ENCODE results near the gene PNMA8A. TPM values are rescaled to one million over a fixed set of nuclear protein-coding genes. Genes with fewer than 3 reads are reported as not detected.
A peak's percentile ranks its signal among the peaks of the same experiment; 100 is the strongest.
"Not testable (repeated sequence)": the region's sequence is repeated elsewhere in the genome, so short reads cannot be mapped to it uniquely, and the experiment has no call there.

PNMA8A gene
- polyA plus RNA-seq, 2 of the 4 experiments (the other 2 are of a cell fraction), result 11.2 to 15.4 TPM

DNA sequence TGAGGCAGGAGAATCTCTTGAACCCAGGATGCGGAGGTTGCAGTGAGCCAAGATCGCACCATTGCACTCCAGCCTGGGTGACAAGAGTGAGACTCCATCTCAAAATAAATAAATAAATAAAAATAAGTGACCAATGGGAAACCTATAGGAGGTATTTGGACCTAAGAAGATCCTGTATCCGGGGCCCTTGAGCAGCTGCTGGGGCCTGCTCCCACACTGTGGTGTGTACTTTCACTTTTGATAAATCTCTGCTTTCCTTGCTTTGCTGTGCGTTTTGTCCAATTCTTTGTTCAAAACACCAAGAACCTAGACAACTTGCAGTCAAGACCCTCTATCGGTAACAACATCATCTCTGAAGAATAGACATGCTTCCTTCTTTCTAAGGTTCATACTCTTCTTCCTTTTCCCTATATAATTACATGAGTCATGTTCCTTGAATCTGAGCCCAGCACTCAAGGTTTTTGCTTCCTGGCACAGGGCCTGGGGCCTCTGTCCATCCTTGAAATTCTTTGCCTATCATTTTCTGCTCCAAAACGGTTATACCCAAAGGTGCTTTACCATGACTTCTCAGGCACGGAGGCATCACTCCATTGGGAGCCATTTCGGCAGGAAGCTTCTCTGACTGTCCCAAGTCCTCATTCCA is 28.4 kb downstream of the PNMA8A start:
- H3K9me3 ChIP-seq, result no peaks in the 10 kb centered on the region
- ChIA-PET POLR2A (no interaction called here), CTCF (interaction anchor here (0.7 to 4.9 kb wide), 7 partner anchors 9 to 47 kb away, joined by 3 to 22 read pairs (median 4); no protein-coding TSS in a partner anchor)
- FAIRE-seq (peak; percentile 87), ATAC-seq (peak; percentile 83 to 90), DNase-seq (ENCODE audit: low read depth in 1 of 2, low spot score in 1 of 2) (peak; percentile 60 to 61)
- TF ChIP-seq, protein P1, sequence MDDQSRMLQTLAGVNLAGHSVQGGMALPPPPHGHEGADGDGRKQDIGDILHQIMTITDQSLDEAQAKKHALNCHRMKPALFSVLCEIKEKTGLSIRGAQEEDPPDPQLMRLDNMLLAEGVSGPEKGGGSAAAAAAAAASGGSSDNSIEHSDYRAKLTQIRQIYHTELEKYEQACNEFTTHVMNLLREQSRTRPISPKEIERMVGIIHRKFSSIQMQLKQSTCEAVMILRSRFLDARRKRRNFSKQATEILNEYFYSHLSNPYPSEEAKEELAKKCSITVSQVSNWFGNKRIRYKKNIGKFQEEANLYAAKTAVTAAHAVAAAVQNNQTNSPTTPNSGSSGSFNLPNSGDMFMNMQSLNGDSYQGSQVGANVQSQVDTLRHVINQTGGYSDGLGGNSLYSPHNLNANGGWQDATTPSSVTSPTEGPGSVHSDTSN (IDR thresholded peaks at IDR 0.05), result no peak
- TF ChIP-seq FOSL2 (IDR thresholded peaks at IDR 0.05) (no peak), FOSL2 (CRISPR knock-in tag; IDR thresholded peaks at IDR 0.05) (peak; percentile 72)
- H3K4me1 ChIP-seq, result peaks cover 13% of the 10 kb centered on the region
- H3K27ac ChIP-seq, result peak overlapping the region; percentile 64 to 65
- 47% methylated on average over 8 of the region's 8 CpGs for WGBS (ENCODE audit: missing lambda C conversion rate)
- H3K4me2 ChIP-seq, result peak overlapping the region; percentile 53
- no peak overlapping the region for H3K4me3 ChIP-seq

DNA sequence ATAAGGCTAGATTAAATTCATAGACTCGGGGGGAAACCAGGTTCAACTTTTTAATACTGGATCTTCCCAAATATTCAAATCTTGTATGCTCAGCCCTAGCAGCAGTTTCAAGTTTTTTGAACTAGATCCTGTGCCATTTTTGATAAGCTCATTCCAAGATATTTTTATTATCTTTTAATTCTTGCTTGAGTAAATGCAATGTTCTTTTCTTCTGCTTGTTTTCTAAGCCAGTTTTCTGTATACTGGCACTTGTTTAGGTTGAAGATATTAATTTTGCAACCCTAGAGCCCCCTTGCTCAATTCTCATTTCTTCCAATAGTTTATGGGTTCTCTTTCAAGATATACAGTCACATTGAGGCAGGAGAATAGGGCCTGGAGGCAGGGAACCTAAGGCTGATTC is 29.5 kb downstream of the PNMA8A start:
- TF ChIP-seq RARB (CRISPR knock-in tag; IDR thresholded peaks at IDR 0.05) (no peak), HDAC2 (IDR thresholded peaks at IDR 0.05) (no peak), ZNF302 (CRISPR knock-in tag; IDR thresholded peaks at IDR 0.05) (no peak), HOXA7 (CRISPR knock-in tag; IDR thresholded peaks at IDR 0.05) (no peak), CBX8 (IDR thresholded peaks at IDR 0.05) (no peak), HOXB5 (CRISPR knock-in tag; IDR thresholded peaks at IDR 0.05) (no peak), POLR2AphosphoS2 (conservative IDR thresholded peaks at IDR 0.05; ENCODE audit: low read length) (no peak), BHLHE40 (IDR thresholded peaks at IDR 0.05; ENCODE audit: low read depth, low read length) (no peak), TP53 (CRISPR knock-in tag; IDR thresholded peaks at IDR 0.05) (no peak), EP300 (IDR thresholded peaks at IDR 0.05) (no peak)
- TF ChIP-seq, protein P2, sequence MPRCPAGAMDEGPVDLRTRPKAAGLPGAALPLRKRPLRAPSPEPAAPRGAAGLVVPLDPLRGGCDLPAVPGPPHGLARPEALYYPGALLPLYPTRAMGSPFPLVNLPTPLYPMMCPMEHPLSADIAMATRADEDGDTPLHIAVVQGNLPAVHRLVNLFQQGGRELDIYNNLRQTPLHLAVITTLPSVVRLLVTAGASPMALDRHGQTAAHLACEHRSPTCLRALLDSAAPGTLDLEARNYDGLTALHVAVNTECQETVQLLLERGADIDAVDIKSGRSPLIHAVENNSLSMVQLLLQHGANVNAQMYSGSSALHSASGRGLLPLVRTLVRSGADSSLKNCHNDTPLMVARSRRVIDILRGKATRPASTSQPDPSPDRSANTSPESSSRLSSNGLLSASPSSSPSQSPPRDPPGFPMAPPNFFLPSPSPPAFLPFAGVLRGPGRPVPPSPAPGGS (IDR thresholded peaks at IDR 0.05), result no peak
- TF ChIP-seq, protein P3, sequence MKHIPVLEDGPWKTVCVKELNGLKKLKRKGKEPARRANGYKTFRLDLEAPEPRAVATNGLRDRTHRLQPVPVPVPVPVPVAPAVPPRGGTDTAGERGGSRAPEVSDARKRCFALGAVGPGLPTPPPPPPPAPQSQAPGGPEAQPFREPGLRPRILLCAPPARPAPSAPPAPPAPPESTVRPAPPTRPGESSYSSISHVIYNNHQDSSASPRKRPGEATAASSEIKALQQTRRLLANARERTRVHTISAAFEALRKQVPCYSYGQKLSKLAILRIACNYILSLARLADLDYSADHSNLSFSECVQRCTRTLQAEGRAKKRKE (CRISPR knock-in tag; IDR thresholded peaks at IDR 0.05; ENCODE audit: low read depth), result no peak
- TF ChIP-seq, protein P4, sequence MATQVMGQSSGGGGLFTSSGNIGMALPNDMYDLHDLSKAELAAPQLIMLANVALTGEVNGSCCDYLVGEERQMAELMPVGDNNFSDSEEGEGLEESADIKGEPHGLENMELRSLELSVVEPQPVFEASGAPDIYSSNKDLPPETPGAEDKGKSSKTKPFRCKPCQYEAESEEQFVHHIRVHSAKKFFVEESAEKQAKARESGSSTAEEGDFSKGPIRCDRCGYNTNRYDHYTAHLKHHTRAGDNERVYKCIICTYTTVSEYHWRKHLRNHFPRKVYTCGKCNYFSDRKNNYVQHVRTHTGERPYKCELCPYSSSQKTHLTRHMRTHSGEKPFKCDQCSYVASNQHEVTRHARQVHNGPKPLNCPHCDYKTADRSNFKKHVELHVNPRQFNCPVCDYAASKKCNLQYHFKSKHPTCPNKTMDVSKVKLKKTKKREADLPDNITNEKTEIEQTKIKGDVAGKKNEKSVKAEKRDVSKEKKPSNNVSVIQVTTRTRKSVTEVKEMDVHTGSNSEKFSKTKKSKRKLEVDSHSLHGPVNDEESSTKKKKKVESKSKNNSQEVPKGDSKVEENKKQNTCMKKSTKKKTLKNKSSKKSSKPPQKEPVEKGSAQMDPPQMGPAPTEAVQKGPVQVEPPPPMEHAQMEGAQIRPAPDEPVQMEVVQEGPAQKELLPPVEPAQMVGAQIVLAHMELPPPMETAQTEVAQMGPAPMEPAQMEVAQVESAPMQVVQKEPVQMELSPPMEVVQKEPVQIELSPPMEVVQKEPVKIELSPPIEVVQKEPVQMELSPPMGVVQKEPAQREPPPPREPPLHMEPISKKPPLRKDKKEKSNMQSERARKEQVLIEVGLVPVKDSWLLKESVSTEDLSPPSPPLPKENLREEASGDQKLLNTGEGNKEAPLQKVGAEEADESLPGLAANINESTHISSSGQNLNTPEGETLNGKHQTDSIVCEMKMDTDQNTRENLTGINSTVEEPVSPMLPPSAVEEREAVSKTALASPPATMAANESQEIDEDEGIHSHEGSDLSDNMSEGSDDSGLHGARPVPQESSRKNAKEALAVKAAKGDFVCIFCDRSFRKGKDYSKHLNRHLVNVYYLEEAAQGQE (IDR thresholded peaks at IDR 0.05), result no peak
- TF ChIP-seq, protein P5, sequence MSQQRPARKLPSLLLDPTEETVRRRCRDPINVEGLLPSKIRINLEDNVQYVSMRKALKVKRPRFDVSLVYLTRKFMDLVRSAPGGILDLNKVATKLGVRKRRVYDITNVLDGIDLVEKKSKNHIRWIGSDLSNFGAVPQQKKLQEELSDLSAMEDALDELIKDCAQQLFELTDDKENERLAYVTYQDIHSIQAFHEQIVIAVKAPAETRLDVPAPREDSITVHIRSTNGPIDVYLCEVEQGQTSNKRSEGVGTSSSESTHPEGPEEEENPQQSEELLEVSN (IDR thresholded peaks at IDR 0.05; ENCODE audit: borderline replicate concordance, low read depth), result no peak
- CTCF ChIA-PET, result interaction anchor here (2.7 to 4.9 kb wide), 2 partner anchors 10 to 40 kb away, joined by 7 to 22 read pairs; no protein-coding TSS in a partner anchor
- peak overlapping the region; percentile 64 to 65; a peak in 4 of 6 replicates for H3K27ac ChIP-seq
- H3K4me2 ChIP-seq, result no peak overlapping the region
- H3K4me3 ChIP-seq, result no peak overlapping the region
- POLR2A ChIA-PET, result no interaction called here
- no peaks in the 10 kb centered on the region for H3K9me3 ChIP-seq
- WGBS (ENCODE audit: missing lambda C conversion rate), result 60% methylated on average over 1 of the region's 1 CpG
- DNase-seq (ENCODE audit: low read depth in 1 of 2, low spot score in 1 of 2) (no peak), ATAC-seq (no peak), FAIRE-seq (peak; percentile 81)
- peaks cover 13% of the 10 kb centered on the region for H3K4me1 ChIP-seq

DNA sequence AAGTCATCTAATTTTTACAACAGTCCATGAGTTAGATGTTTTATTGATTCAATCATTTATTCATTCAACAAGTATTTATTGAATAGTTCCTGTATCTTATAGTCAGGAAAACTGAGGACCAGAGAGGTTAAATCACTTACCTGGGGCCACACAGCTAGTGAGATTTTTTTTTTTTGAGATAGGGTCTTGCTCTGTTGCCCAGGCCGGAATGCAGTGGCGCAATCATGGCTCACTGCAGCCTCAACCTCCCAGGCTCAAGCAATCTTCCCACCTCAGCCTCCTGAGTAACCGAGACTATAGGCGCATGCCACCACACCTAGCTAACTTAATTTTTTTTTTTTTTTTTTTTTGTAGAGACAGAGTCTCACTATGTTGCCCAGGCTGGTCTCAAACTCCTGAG is 35.7 kb downstream of the PNMA8A start:
- WGBS (ENCODE audit: missing lambda C conversion rate), result 92% methylated on average over 4 of the region's 4 CpGs
- not testable (repeated sequence) for FAIRE-seq; DNase-seq (ENCODE audit: low read depth in 1 of 2, low spot score in 1 of 2); H3K4me2 ChIP-seq; H3K4me1 ChIP-seq; H3K27ac ChIP-seq; H3K4me3 ChIP-seq; ATAC-seq; H3K9me3 ChIP-seq
- POLR2A ChIA-PET, result interaction anchor here (0.7 kb wide), 1 partner anchor 36 kb away, joined by 3 read pairs; no protein-coding TSS in a partner anchor
- CTCF ChIA-PET, result interaction anchor here (0.6 to 2.9 kb wide), 7 partner anchors 8 to 550 kb away, joined by 3 to 8 read pairs (median 4); no protein-coding TSS in a partner anchor

Measured in A549 (cell line).